Left lung (tissue), 10 donors: ENCODE measurements around the gene ANKFY1. TPM values are rescaled to one million over a fixed set of nuclear protein-coding genes. Genes with fewer than 3 reads are reported as not detected.

ENCODE experiments used
- ATAC-seq: fragments of 200-7000 bp; cut with Tn5 transposase; one replicate; pipeline ENCODE4 v1.9.1; 2020; ENCODE audit warnings: moderate library complexity
- DNase-seq, 4 donors: peaks; one replicate each; pipeline ENCODE4 v3.0.0-alpha.2; 2013 to 2020
- H3K27ac ChIP-seq, 2 donors: fragments of 200-600 bp; sonication (generic) in 1 of 2; one replicate each; pipeline versions ENCODE4 v1.5.0 to v1.8.0; 2020 to 2021
- H3K27me3 ChIP-seq, 2 donors: fragments of 200-600 bp; sonication (generic) in 1 of 2; one replicate each; pipeline versions ENCODE4 v1.5.0 to v1.8.0; 2020 to 2021
- H3K36me3 ChIP-seq, 2 donors: fragments of 200-600 bp; sonication (generic) in 1 of 2; one replicate each; pipeline versions ENCODE4 v1.5.0 to v1.8.0; 2020 to 2021
- H3K4me1 ChIP-seq, 2 donors: fragments of 200-600 bp; one replicate each; pipeline ENCODE4 v1.8.0; 2021
- H3K4me3 ChIP-seq, 2 donors: fragments of 200-600 bp; sonication (generic) in 1 of 2; one replicate each; pipeline versions ENCODE4 v1.5.0 to v1.8.0; 2020 to 2021; ENCODE audit warnings: mild to moderate bottlenecking in 1 of 2
- H3K9me3 ChIP-seq, 2 donors: fragments of 200-600 bp; sonication (generic) in 1 of 2; one replicate each; pipeline versions ENCODE4 v1.5.0 to v1.8.0; 2020 to 2021
- intact Hi-C, 2 donors: fragments of 100-400 bp; cut with DNase I; formaldehyde crosslinking; loops; one replicate each; pipeline versions ENCODE4 v1.11.2 to v1.14.2; 2022
- polyA plus RNA-seq, 6 donors: library from polyadenylated mRNA; unstranded; fragments of 120-200 nt; gene quantifications; one replicate each; pipeline ENCODE4 v1.2.1, GENCODE V29; 2013; ENCODE audit not compliant: insufficient read length in 6 of 6
- total RNA-seq, 2 donors: library from RNA; stranded (reverse); fragmentation: NEBNext Ultra II Directional; extraction: Animal tissue kit (Norgen Biotek cat#: 25700); gene quantifications; one replicate each; pipeline ENCODE4 v1.2.1, GENCODE V29; 2021
- TF ChIP-seq, protein P1 (sequence below), 2 donors: fragments of 200-600 bp; sonication (generic) in 1 of 2; IDR thresholded peaks; one replicate each; pipeline versions ENCODE4 v1.5.0 to v1.8.0; 2021; ENCODE audit warnings: antibody characterized with exemption in 2 of 2
- donor health status: DM: no; HTN: yes; CAD: no.
- donor health status: DM: no; HTN: no; CAD: no.

ANKFY1 gene
- total and polyA plus RNA-seq, 8 donors: 52.9 to 76.9 (median 56.2) TPM

DNA sequence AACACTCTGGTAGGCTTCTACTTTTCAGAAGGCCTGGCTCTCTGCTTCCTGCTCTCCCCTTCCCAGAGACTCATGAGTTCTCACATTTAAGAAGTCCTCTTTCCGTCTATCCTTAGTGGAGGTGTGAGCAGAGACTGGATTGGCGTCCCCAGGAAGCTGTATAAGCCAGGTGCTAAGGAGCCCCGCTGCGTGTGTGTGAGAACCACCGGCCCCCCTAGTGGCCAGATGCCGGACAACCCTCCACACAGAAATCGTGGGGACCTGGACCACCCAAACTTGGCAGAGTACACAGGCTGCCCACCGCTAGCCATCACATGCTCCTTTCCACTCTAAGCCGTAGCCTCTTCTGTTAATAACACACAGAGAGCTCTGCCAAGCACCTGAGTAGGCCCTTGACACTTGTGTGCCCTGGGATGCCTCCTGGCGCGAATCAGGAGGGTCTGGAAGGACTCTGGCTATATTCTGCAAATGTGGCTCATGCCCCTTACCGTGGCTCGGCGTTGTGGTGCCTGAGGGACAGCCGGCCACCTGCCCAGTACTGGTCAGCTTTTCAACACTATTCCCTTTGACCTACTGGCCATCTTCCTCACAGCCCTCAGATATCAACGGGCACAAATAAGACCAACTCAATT lies 106.9 kb downstream of the ANKFY1 start:
- peaks cover 0 to 11% of the 10 kb centered on the region in 2 donors for H3K4me1 ChIP-seq
- H3K27me3 ChIP-seq: no peaks in the 10 kb centered on the region
- TF ChIP-seq, protein P1, sequence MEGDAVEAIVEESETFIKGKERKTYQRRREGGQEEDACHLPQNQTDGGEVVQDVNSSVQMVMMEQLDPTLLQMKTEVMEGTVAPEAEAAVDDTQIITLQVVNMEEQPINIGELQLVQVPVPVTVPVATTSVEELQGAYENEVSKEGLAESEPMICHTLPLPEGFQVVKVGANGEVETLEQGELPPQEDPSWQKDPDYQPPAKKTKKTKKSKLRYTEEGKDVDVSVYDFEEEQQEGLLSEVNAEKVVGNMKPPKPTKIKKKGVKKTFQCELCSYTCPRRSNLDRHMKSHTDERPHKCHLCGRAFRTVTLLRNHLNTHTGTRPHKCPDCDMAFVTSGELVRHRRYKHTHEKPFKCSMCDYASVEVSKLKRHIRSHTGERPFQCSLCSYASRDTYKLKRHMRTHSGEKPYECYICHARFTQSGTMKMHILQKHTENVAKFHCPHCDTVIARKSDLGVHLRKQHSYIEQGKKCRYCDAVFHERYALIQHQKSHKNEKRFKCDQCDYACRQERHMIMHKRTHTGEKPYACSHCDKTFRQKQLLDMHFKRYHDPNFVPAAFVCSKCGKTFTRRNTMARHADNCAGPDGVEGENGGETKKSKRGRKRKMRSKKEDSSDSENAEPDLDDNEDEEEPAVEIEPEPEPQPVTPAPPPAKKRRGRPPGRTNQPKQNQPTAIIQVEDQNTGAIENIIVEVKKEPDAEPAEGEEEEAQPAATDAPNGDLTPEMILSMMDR (IDR thresholded peaks at IDR 0.05): no peak
- no peaks in the 10 kb centered on the region for H3K9me3 ChIP-seq
- intact Hi-C loops: no loop called here
- peaks cover 0 to 50% of the 10 kb centered on the region in 2 donors for H3K36me3 ChIP-seq
- H3K4me3 ChIP-seq: no peak overlapping the region
- DNase-seq: peak in 1 of 4 donors; percentile 10
- H3K27ac ChIP-seq: no peak overlapping the region
- ATAC-seq: peak; percentile 68

DNA sequence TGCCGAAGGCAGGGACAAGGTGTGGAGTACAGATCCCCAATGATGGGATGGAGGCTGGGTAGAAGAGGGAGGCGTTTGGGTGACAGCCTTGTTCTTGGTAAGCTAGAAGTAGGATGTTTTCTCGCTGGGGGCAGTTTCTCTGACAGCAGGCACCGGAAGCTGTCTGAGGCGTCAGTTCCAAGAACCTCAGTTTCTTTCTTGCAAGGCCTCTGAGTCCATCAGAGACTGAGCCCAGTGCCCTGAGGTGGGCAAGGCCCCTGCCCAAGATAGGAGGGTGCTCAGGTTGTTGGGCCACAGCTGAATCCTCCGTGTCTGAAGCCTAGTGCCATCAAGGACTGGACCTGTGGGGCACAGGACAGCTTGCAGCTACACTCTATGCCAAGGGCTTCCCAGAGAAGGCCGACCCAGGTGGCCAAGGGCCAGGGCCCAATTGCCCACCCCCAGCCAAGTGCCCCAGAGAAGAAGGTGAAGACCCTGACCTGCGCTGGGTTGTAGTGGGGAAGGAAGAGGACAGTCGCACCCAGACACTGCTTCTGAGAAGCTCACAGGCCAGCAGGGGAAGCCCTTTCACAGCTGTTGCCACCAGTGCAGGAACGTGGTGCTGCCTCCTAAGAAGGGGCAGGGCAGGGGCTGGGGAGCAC lies 107.7 kb downstream of the ANKFY1 start:
- H3K4me3 ChIP-seq: no peak overlapping the region
- H3K9me3 ChIP-seq: no peaks in the 10 kb centered on the region
- no peak overlapping the region for H3K27ac ChIP-seq
- TF ChIP-seq, protein P1 (IDR thresholded peaks at IDR 0.05): no peak
- ATAC-seq (no peak), DNase-seq (no peak)
- H3K36me3 ChIP-seq: peaks cover 0 to 53% of the 10 kb centered on the region in 2 donors
- H3K27me3 ChIP-seq: no peaks in the 10 kb centered on the region
- H3K4me1 ChIP-seq: peaks cover 0 to 4% of the 10 kb centered on the region in 2 donors
- intact Hi-C loops: no loop called here

DNA sequence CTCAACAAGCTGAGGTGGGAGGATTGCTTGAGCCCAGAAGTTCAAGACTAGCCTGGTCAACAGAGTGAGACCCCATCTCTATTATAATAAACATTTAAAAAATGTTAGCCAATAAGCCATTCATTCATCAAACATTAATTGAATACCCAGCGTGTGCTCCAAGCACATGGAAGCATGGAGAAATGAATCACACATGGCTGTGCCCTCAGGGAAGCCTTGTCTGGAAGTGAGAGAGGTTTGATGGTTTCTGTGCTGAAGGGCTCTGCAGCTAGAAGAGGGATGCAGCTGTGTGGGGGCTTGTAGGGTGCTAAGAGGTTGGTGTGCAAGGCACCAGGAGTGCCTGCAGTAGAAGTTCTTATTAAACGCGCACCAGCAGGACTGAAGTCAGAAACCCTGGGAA lies 109.6 kb downstream of the ANKFY1 start:
- Histone ChIP-seq H3K9me3 (no peaks in the 10 kb centered on the region), H3K36me3 (peaks cover 0 to 56% of the 10 kb centered on the region in 2 donors), H3K27me3 (no peaks in the 10 kb centered on the region), H3K27ac (no peak overlapping the region), H3K4me3 (no peak overlapping the region), H3K4me1 (no peaks in the 10 kb centered on the region)
- TF ChIP-seq, protein P1 (IDR thresholded peaks at IDR 0.05): no peak
- DNase-seq (no peak), ATAC-seq (no peak)
- intact Hi-C loops: no loop called here

DNA sequence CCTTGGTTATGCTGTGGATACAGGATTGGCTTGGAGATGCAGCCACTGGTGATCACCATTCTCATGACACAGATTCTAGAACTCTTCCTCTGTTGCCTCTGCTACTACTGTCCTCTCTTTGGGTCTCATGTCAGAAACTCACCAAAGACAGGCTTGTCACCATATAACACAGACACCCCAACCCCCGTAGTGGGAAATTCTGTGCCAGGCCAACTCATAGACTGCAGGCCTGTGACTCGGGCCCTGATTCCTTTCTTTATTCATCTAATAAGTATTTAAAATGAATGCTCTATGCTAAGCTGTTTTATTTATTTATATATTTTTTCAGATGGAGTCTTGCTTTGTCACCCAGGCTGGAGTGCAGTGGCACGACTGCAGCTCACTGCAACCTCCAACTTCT lies 111.3 kb downstream of the ANKFY1 start:
- peaks cover 0 to 51% of the 10 kb centered on the region in 2 donors for H3K36me3 ChIP-seq
- ATAC-seq (no peak), DNase-seq (no peak)
- no peak overlapping the region for H3K27ac ChIP-seq
- TF ChIP-seq, protein P1 (IDR thresholded peaks at IDR 0.05): no peak
- H3K4me1 ChIP-seq: no peaks in the 10 kb centered on the region
- H3K27me3 ChIP-seq: no peaks in the 10 kb centered on the region
- no peak overlapping the region for H3K4me3 ChIP-seq
- no peaks in the 10 kb centered on the region for H3K9me3 ChIP-seq
- intact Hi-C loops: no loop called here

DNA sequence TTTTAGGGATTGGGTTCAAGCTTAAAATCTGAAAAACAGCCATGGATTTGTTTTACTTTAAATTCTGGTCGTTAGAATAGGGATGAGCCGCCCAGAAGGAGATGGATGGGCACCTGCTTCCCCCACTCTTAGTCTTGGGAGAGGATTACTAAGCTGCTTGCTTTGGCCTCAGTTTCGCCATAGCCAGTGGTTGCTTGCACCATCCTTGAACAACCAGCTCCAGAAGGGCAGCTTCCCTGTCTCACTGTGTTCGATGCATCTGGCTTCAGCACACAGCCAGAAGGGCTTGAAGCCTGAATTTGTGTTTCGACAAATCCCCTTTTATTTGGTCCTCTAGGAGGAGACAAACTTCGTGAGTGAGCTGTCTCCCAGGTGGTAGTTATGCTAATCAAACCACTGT lies 113.7 kb downstream of the ANKFY1 start:
- Histone ChIP-seq H3K27ac (no peak overlapping the region), H3K4me1 (no peaks in the 10 kb centered on the region), H3K36me3 (peaks cover 0 to 28% of the 10 kb centered on the region in 2 donors), H3K9me3 (no peaks in the 10 kb centered on the region), H3K4me3 (no peak overlapping the region), H3K27me3 (no peaks in the 10 kb centered on the region)
- ATAC-seq (no peak), DNase-seq (no peak)
- intact Hi-C loops: no loop called here
- TF ChIP-seq, protein P1 (IDR thresholded peaks at IDR 0.05): no peak
